HepG2 (cell line): Measurements from ENCODE around the gene PPP2R2D. TPM values are rescaled to one million over a fixed set of nuclear protein-coding genes. Genes with fewer than 3 reads are reported as not detected.

Experiments
- ATAC-seq: fragments of 200-7000 bp; cut with Tn5 transposase; 3 replicates; pipeline ENCODE4 v1.9.1; 2020; ENCODE audit warnings: mild to moderate bottlenecking, moderate library complexity
- BruUV-seq: library from RNA; stranded (reverse); fragments of 400-500 nt; replicated peaks from 2 replicates; lab custom pipeline; 2021; lab: Mats Ljungman, UMichigan
- CTCF ChIA-PET: fragments of 300-600 bp; formaldehyde crosslinking; extraction: SDS; loops from one replicate; lab custom pipeline; 2021; ENCODE audit warnings: low total read pairs, inconsistent platforms, low intra/inter-chr PET ratio; lab: Yijun Ruan, JAX
- POLR2A ChIA-PET: fragments of 350-600 bp; sonication (Branson Sonifier 250); formaldehyde crosslinking; loops from one replicate; lab custom pipeline; 2020; ENCODE audit warnings: antibody characterized with exemption, inconsistent platforms; lab: Yijun Ruan, JAX
- DNase-seq: peaks from one replicate; pipeline ENCODE4 v3.0.0-alpha.2; 2015; ENCODE audit warnings: low spot score
- FAIRE-seq: peaks from 3 replicates; lab custom pipeline; 2011; peaks lifted over from hg19 to GRCh38; lab: Jason Lieb, UNC
- H2AFZ ChIP-seq: one replicate; pipeline ENCODE4 v1.6.1; 2011; ENCODE audit warnings: low read length, inconsistent platforms
- H3K27ac ChIP-seq: fragments of 300-600 bp; 3 replicates; pipeline ENCODE4 v1.8.0; 2011; ENCODE audit warnings: mixed run types, mild to moderate bottlenecking, mixed read lengths, low read length, inconsistent platforms; ENCODE audit not compliant: insufficient read depth; ENCODE audit errors: extremely low read length
- H3K27me3 ChIP-seq, 2 experiments: fragments of 200-600 bp in 1 of 2; 2 replicates in 1 of 2; 3 replicates in 1 of 2; pipeline versions ENCODE4 v1.6.0 to v1.8.0; 2011; ENCODE audit warnings: low read length in 2 of 2, mild to moderate bottlenecking in 2 of 2, moderate library complexity in 2 of 2, inconsistent platforms in 1 of 2; ENCODE audit not compliant: insufficient read depth in 2 of 2, control insufficient read depth in 1 of 2
- H3K36me3 ChIP-seq, 2 experiments: fragments of 200-600 bp in 1 of 2; replicated peaks in 1 of 2; 2 replicates in 1 of 2; 3 replicates in 1 of 2; pipeline versions ENCODE4 v1.5.1 to v1.8.0; 2011; ENCODE audit warnings: low read length in 2 of 2, inconsistent platforms in 1 of 2; ENCODE audit not compliant: insufficient read depth in 2 of 2, control insufficient read depth in 1 of 2
- H3K4me1 ChIP-seq: 2 replicates; pipeline ENCODE4 v1.5.1; 2012; ENCODE audit warnings: low read length, inconsistent platforms; ENCODE audit not compliant: insufficient read depth
- H3K4me2 ChIP-seq: 2 replicates; pipeline ENCODE4 v1.6.0; 2011; ENCODE audit warnings: low read depth, low read length, inconsistent platforms
- H3K4me3 ChIP-seq, 3 experiments: fragments of 200-600 bp in 1 of 3; sonication (generic), shearing (Covaris generic) in 1 of 3; replicated peaks in 1 of 3; 2 replicates each; pipeline ENCODE4 v1.5.1; 2011 to 2016; ENCODE audit warnings: low read length in 3 of 3, inconsistent platforms in 2 of 3, low read depth in 2 of 3, mild to moderate bottlenecking in 2 of 3, control low read depth in 1 of 3, mixed read lengths in 1 of 3; ENCODE audit not compliant: insufficient read depth in 1 of 3
- H3K79me2 ChIP-seq: one replicate; pipeline ENCODE4 v1.6.1; 2011; ENCODE audit warnings: low read length, inconsistent platforms; ENCODE audit not compliant: insufficient read depth
- H3K9ac ChIP-seq: 2 replicates; pipeline ENCODE4 v1.6.0; 2011; ENCODE audit warnings: mild to moderate bottlenecking, low read depth, low read length, inconsistent platforms; ENCODE audit not compliant: insufficient read depth
- H3K9me3 ChIP-seq: 2 replicates; pipeline ENCODE4 v1.5.1; 2012; ENCODE audit warnings: mild to moderate bottlenecking, low read length
- H4K20me1 ChIP-seq: 2 replicates; pipeline ENCODE4 v1.6.0; 2011; ENCODE audit warnings: inconsistent platforms, mild to moderate bottlenecking, low read length, moderate library complexity; ENCODE audit not compliant: insufficient read depth
- ATF7 ChIP-seq, 2 experiments: fragments of 450-650 bp in 1 of 2; sonication (generic) in 1 of 2; formaldehyde crosslinking in 1 of 2; IDR thresholded peaks; 2 replicates each; pipeline versions ENCODE4 v1.4.0 to v1.6.1; 2016 to 2020; ENCODE audit warnings: antibody characterized with exemption in 1 of 2, mild to moderate bottlenecking in 1 of 2, missing genetic modification reagents in 1 of 2
- FIP1L1 ChIP-seq: fragments of 200-400 bp; formaldehyde crosslinking; IDR thresholded peaks from 2 replicates; pipeline ENCODE4 v1.6.1; 2018; ENCODE audit warnings: low read depth, mild to moderate bottlenecking, low read length, moderate library complexity, borderline replicate concordance; ENCODE audit not compliant: insufficient read depth
- ZBTB4 ChIP-seq: sonication (generic); formaldehyde crosslinking; IDR thresholded peaks from 2 replicates; pipeline ENCODE4 v1.4.0; 2020; ENCODE audit warnings: missing genetic modification reagents, mild to moderate bottlenecking, borderline replicate concordance
- ZNF572 ChIP-seq: sonication (generic); formaldehyde crosslinking; IDR thresholded peaks from 2 replicates; pipeline ENCODE4 v1.5.1; 2020; ENCODE audit warnings: mild to moderate bottlenecking, missing genetic modification reagents
- ZNF678 ChIP-seq: sonication (generic); formaldehyde crosslinking; IDR thresholded peaks from 2 replicates; pipeline ENCODE4 v1.4.0; 2020; ENCODE audit warnings: mild to moderate bottlenecking, missing genetic modification reagents
- WGBS: methylation state at CpG from one replicate; pipeline ENCODE4 v1.1.6; 2017; ENCODE audit warnings: low lambda C conversion rate; 5-methylcytosine and 5-hydroxymethylcytosine counted together
- in situ Hi-C: cut with HindIII; loops from 2 replicates; pipeline ENCODE4 v1.10.0; 2017; ENCODE audit warnings: low pct_unique_long_range_greater_than_20kb; ENCODE audit not compliant: extremely low pct_ligation_motif_present
- intact Hi-C: fragments of 100-400 bp; cut with micrococcal nuclease; formaldehyde crosslinking; loops from one replicate; pipeline ENCODE4 v1.10.0; 2022; ENCODE audit not compliant: unreplicated experiment
- polyA plus RNA-seq, 8 experiments: library from polyadenylated mRNA; depleted of rRNA in 3 of 8; stranded (reverse) in 7 of 8; unstranded in 1 of 8; fragments of >200 nt; fragmentation: Illumina TruSeq in 4 of 8; extraction: Trizol in 4 of 8; gene quantifications; 2 replicates each; pipeline versions ENCODE4 v1.2.1 to v1.2.3, GENCODE V29; 2011 to 2016; ENCODE audit warnings: low read depth in 4 of 8, missing spikeins in 1 of 8, mixed read lengths in 1 of 8; ENCODE audit not compliant: insufficient read depth in 1 of 8
- total RNA-seq, 5 experiments: library from RNA; depleted of rRNA; stranded (reverse); fragments of >200 nt; fragmentation: Illumina TruSeq; extraction: Trizol; gene quantifications; 2 replicates each; pipeline ENCODE4 v1.2.3, GENCODE V29; 2016; ENCODE audit warnings: low read depth in 1 of 5
- TF ChIP-seq, protein P1 (sequence below): sonication (generic); formaldehyde crosslinking; IDR thresholded peaks from 2 replicates; pipeline ENCODE4 v1.5.0; 2020; ENCODE audit warnings: mild to moderate bottlenecking, missing genetic modification reagents
- TF ChIP-seq, protein P2 (sequence below): sonication (generic); formaldehyde crosslinking; IDR thresholded peaks from 2 replicates; pipeline ENCODE4 v1.5.0; 2020; ENCODE audit warnings: mild to moderate bottlenecking, missing genetic modification reagents, moderate library complexity

The PPP2R2D gene
- total and polyA plus RNA-seq, 2 of the 13 experiments (the other 11 are each of a cell fraction or from before 2014, with no cell fraction given): 32.7 to 33.2 TPM

- H3K4me2 ChIP-seq: no peak overlapping the region
- H3K9me3 ChIP-seq: no peaks in the 10 kb centered on the region
- no peak overlapping the region for H2AFZ ChIP-seq
- no peak overlapping the region for H3K4me3 ChIP-seq
- in situ Hi-C loops (no loop called here), intact Hi-C loops (no loop called here)
- H3K27ac ChIP-seq: no peak overlapping the region
- no peak for DNase-seq
- ChIA-PET POLR2A (no interaction called here), CTCF (no interaction called here)
- no peak overlapping the region for H3K9ac ChIP-seq
- FAIRE-seq: no peak
- no peaks in the 10 kb centered on the region for H4K20me1 ChIP-seq
- no peaks in the 10 kb centered on the region for H3K36me3 ChIP-seq
- 19% methylated on average over 18 of the region's 25 CpGs for WGBS
- no peaks in the 10 kb centered on the region for H3K4me1 ChIP-seq
- H3K79me2 ChIP-seq: no peaks in the 10 kb centered on the region
- peaks cover 3 to 54% of the 10 kb centered on the region in 2 experiments for H3K27me3 ChIP-seq
- TF ChIP-seq, protein P1, sequence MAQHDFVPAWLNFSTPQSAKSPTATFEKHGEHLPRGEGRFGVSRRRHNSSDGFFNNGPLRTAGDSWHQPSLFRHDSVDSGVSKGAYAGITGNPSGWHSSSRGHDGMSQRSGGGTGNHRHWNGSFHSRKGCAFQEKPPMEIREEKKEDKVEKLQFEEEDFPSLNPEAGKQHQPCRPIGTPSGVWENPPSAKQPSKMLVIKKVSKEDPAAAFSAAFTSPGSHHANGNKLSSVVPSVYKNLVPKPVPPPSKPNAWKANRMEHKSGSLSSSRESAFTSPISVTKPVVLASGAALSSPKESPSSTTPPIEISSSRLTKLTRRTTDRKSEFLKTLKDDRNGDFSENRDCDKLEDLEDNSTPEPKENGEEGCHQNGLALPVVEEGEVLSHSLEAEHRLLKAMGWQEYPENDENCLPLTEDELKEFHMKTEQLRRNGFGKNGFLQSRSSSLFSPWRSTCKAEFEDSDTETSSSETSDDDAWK (CRISPR knock-in tag): no peak
- no peak for TF ChIP-seq FIP1L1
- no peak for TF ChIP-seq ZNF678
- TF ChIP-seq ATF7 (IDR thresholded peaks at IDR 0.05): no peak
- TF ChIP-seq ATF7 (CRISPR knock-in tag; IDR thresholded peaks at IDR 0.05): no peak
- no peak for TF ChIP-seq ZNF572 (CRISPR knock-in tag)
- TF ChIP-seq, protein P2, sequence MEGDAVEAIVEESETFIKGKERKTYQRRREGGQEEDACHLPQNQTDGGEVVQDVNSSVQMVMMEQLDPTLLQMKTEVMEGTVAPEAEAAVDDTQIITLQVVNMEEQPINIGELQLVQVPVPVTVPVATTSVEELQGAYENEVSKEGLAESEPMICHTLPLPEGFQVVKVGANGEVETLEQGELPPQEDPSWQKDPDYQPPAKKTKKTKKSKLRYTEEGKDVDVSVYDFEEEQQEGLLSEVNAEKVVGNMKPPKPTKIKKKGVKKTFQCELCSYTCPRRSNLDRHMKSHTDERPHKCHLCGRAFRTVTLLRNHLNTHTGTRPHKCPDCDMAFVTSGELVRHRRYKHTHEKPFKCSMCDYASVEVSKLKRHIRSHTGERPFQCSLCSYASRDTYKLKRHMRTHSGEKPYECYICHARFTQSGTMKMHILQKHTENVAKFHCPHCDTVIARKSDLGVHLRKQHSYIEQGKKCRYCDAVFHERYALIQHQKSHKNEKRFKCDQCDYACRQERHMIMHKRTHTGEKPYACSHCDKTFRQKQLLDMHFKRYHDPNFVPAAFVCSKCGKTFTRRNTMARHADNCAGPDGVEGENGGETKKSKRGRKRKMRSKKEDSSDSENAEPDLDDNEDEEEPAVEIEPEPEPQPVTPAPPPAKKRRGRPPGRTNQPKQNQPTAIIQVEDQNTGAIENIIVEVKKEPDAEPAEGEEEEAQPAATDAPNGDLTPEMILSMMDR (CRISPR knock-in tag): peak; percentile 39
- TF ChIP-seq ZBTB4 (CRISPR knock-in tag): no peak
- TF ChIP-seq, all 625 proteins: peak for 1
- no TSS peak for BruUV-seq
- ATAC-seq: no peak
Observed at GRCh38 chr10:131852823-131853609, 47.8 kb upstream of the PPP2R2D start.
